Measurements from ENCODE around the gene MAP2K6. TPM values are rescaled to one million over a fixed set of nuclear protein-coding genes. Genes with fewer than 3 reads are reported as not detected.

The MAP2K6 gene
- polyA plus RNA-seq, 1 experiment: 1.2 TPM

GRCh38 chr17:69454051-69454450 lies 39.6 kb downstream of the MAP2K6 start:
- no peaks in the 10 kb centered on the region for H3K27me3 ChIP-seq (ENCODE audit: control insufficient read depth, insufficient read depth, low read length)
- TF ChIP-seq CTCF (IDR thresholded peaks at IDR 0.05; ENCODE audit: insufficient read depth, low read depth, low read length): no peak
- DNase-seq (ENCODE audit: low read depth): no peak
- POLR2A ChIA-PET: no interaction called here
- no peak overlapping the region for H3K4me3 ChIP-seq (ENCODE audit: low read depth, low read length)
- CTCF ChIA-PET: interaction anchor here (1.1 kb wide), 1 partner anchor 8 kb away, joined by 3 read pairs; no protein-coding TSS in a partner anchor
- no peaks in the 10 kb centered on the region for H3K36me3 ChIP-seq (ENCODE audit: control insufficient read depth, insufficient read depth, low read length)

- CTCF ChIA-PET: no interaction called here
Observed at GRCh38 chr17:69455040-69455439, 40.5 kb downstream of the MAP2K6 start.

GRCh38 chr17:69457603-69458002 lies 43.1 kb downstream of the MAP2K6 start:
- H3K27me3 ChIP-seq (ENCODE audit: control insufficient read depth, insufficient read depth, low read length): no peaks in the 10 kb centered on the region
- TF ChIP-seq CTCF (IDR thresholded peaks at IDR 0.05; ENCODE audit: insufficient read depth, low read depth, low read length): no peak
- H3K4me3 ChIP-seq (ENCODE audit: low read depth, low read length): no peak overlapping the region
- no peak for DNase-seq (ENCODE audit: low read depth)
- CTCF ChIA-PET: interaction anchor here (1.3 kb wide), 1 partner anchor 27 kb away, joined by 3 read pairs; no protein-coding TSS in a partner anchor
- H3K36me3 ChIP-seq (ENCODE audit: control insufficient read depth, insufficient read depth, low read length): no peaks in the 10 kb centered on the region
- POLR2A ChIA-PET: no interaction called here

More at GRCh38 chr17:69455040-69455439, 40.5 kb downstream of the MAP2K6 start:
- Histone ChIP-seq H3K36me3 (ENCODE audit: control insufficient read depth, insufficient read depth, low read length) (no peaks in the 10 kb centered on the region), H3K4me3 (ENCODE audit: low read depth, low read length) (no peak overlapping the region), H3K27me3 (ENCODE audit: control insufficient read depth, insufficient read depth, low read length) (no peaks in the 10 kb centered on the region)
- TF ChIP-seq CTCF (IDR thresholded peaks at IDR 0.05; ENCODE audit: insufficient read depth, low read depth, low read length): no peak
- DNase-seq (ENCODE audit: low read depth): no peak
- POLR2A ChIA-PET: no interaction called here

- CTCF ChIA-PET: interaction anchor here (1.0 to 1.2 kb wide), 2 partner anchors 18 to 689 kb away, joined by 3 read pairs; no protein-coding TSS in a partner anchor
- Histone ChIP-seq H3K36me3 (ENCODE audit: control insufficient read depth, insufficient read depth, low read length) (no peaks in the 10 kb centered on the region), H3K4me3 (ENCODE audit: low read depth, low read length) (no peak overlapping the region), H3K27me3 (ENCODE audit: control insufficient read depth, insufficient read depth, low read length) (no peaks in the 10 kb centered on the region)
- POLR2A ChIA-PET: no interaction called here
- no peak for TF ChIP-seq CTCF (IDR thresholded peaks at IDR 0.05; ENCODE audit: insufficient read depth, low read depth, low read length)
- DNase-seq (ENCODE audit: low read depth): no peak
Observed at GRCh38 chr17:69460963-69461922, 46.7 kb downstream of the MAP2K6 start.

GRCh38 chr17:69461951-69462369 lies 47.5 kb downstream of the MAP2K6 start:
- POLR2A ChIA-PET: no interaction called here
- no peak for TF ChIP-seq CTCF (IDR thresholded peaks at IDR 0.05; ENCODE audit: insufficient read depth, low read depth, low read length)
- DNase-seq (ENCODE audit: low read depth): no peak
- Histone ChIP-seq H3K4me3 (ENCODE audit: low read depth, low read length) (no peak overlapping the region), H3K36me3 (ENCODE audit: control insufficient read depth, insufficient read depth, low read length) (no peaks in the 10 kb centered on the region), H3K27me3 (ENCODE audit: control insufficient read depth, insufficient read depth, low read length) (no peaks in the 10 kb centered on the region)
- CTCF ChIA-PET: interaction anchor here (1.0 kb wide), 1 partner anchor 8 kb away, joined by 3 read pairs; no protein-coding TSS in a partner anchor
